PC-3 (cell line): Measurements from ENCODE around the gene GLB1L2.

Experiments
- CTCF ChIP-seq: fragments of 300-600 bp; sonication (generic); conservative IDR thresholded peaks from 2 replicates; pipeline ENCODE4 v1.5.1; 2017; ENCODE audit warnings: antibody characterized with exemption, low read depth, mild to moderate bottlenecking, low read length
- EZH2 ChIP-seq: fragments of 300-600 bp; sonication (generic); IDR thresholded peaks from one replicate; pipeline ENCODE4 v1.6.1; 2017; ENCODE audit warnings: antibody characterized with exemption, mild to moderate bottlenecking, low read length; ENCODE audit not compliant: unreplicated experiment
- EZH2phosphoT487 ChIP-seq: fragments of 300-600 bp; sonication (generic); IDR thresholded peaks from 2 replicates; pipeline ENCODE4 v1.6.1; 2018; ENCODE audit warnings: mild to moderate bottlenecking, antibody characterized with exemption, low read length, borderline replicate concordance

GRCh38 chr11:134293119-134294113, 38.4 kb upstream of the GLB1L2 start:
- TF ChIP-seq EZH2 (no peak), EZH2phosphoT487 (no peak), CTCF (no peak)
